Measurements from ENCODE around the gene PLPPR3.

Gene PLPPR3

DNA sequence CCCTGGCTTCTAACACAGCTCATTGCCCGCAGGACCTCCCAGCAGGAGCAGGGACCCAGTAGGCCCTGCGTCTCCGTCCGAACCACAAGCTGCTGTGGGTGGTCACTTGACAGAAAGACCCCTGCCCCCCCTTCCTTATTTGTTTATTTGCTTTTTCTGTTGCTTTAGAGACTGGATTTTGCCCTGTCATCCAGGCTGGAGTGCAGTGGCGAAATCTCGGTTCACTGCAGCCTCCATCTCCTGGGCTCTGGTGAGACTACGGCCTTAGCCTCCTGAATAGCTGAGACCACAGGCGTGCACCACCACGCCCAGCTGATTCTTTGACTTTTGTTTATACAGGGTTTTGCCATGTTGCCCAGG, 32.1 kb downstream of the PLPPR3 start:
- Histone ChIP-seq H3K4me3 (no peak overlapping the region), H3K27me3 (no peaks in the 10 kb centered on the region), H4K20me1 (no peaks in the 10 kb centered on the region), H3K4me1 (peaks cover 33% of the 10 kb centered on the region), H3K4me2 (peak overlapping the region; percentile 82), H3K36me3 (no peaks in the 10 kb centered on the region), H3K9ac (peak overlapping the region; percentile 70), H3K9me3 (no peaks in the 10 kb centered on the region), H3K27ac (peak overlapping the region; percentile 77)
- no peak for TF ChIP-seq Cebpa-rat (IDR thresholded peaks at IDR 0.05)

DNA sequence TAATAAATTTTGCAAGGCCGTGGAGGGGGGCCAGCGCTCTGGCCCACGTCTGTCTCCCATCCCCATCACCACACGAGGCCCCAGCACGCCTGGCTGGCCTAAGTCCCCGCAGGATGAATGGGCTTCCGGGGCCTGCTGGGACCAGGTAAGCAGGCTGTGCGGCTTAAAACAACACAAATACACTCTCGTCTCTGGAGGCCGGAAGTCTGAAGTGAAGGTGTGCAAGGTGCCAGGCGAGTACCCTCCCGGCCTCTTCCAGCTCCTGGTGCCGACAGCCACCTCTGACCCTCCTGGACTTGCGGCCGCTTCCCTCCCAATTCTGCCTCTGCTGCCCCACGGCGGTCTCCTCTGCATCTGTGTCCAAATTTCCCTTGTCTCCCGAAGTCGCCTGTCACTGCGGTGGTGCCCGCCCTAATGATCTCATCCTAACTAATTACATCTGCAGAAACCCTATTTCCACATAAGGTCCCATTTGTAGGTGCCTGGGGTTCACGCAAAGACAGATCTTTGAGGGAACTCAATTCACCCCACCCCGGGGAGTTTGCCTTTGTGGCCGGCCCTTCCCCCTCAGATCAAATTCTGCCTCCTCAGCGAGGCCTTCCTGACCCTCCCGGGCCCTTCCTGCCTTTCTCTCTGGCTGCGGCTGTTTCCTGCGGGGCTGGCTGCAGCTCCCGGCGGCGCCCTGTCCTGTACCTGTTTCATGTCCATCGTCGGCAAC, 32.6 kb downstream of the PLPPR3 start:
- H3K4me1 ChIP-seq, result peaks cover 33% of the 10 kb centered on the region
- no peak overlapping the region for H3K4me3 ChIP-seq
- H4K20me1 ChIP-seq, result no peaks in the 10 kb centered on the region
- peak overlapping the region; percentile 82 for H3K4me2 ChIP-seq
- no peaks in the 10 kb centered on the region for H3K9me3 ChIP-seq
- peak overlapping the region; percentile 77 for H3K27ac ChIP-seq
- no peaks in the 10 kb centered on the region for H3K27me3 ChIP-seq
- H3K36me3 ChIP-seq, result no peaks in the 10 kb centered on the region
- H3K9ac ChIP-seq, result peak overlapping the region; percentile 70
- no peak for TF ChIP-seq Cebpa-rat (IDR thresholded peaks at IDR 0.05)

DNA sequence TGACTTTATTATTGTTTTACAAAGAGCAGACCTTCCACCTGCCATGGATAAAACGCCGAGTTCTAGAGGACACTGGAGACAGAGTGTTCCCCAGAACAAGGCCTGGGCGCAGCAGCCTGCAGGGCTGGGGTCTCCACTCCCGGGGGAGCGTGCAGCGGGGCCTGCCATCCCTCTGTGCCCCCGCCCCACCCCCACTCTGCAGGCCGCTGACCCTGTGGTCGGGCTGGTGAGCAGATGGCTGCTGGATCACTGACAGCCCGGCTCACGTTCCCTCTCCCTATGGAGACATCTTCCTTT, 33.1 kb downstream of the PLPPR3 start:
- peak overlapping the region; percentile 82 for H3K4me2 ChIP-seq
- H3K9ac ChIP-seq, result peak overlapping the region; percentile 70
- H3K9me3 ChIP-seq, result no peaks in the 10 kb centered on the region
- peaks cover 33% of the 10 kb centered on the region for H3K4me1 ChIP-seq
- no peak overlapping the region for H3K4me3 ChIP-seq
- peak overlapping the region; percentile 77 for H3K27ac ChIP-seq
- H4K20me1 ChIP-seq, result no peaks in the 10 kb centered on the region
- no peak for TF ChIP-seq Cebpa-rat (IDR thresholded peaks at IDR 0.05)
- no peaks in the 10 kb centered on the region for H3K27me3 ChIP-seq
- no peaks in the 10 kb centered on the region for H3K36me3 ChIP-seq

DNA sequence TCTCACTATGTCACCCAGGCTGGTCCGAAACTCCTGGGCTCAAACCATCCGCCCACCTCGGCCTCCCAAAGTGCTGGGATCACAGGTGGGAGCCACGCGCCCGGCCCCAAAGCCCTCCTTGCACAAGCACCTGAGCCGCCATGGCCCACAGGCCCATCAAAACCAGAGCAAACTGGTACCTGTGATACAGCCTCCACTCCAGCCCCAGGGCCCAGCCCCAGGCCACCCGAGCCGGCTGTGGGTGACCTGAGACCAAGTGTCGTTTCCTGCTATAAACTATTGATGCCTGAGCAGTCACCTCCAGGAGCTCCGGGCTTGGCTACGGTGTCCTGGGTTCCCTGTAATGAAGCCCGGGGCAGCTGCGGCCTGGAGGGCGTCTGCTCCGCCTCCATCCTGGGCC, 34.2 kb downstream of the PLPPR3 start:
- H3K27ac ChIP-seq, result no peak overlapping the region
- H3K36me3 ChIP-seq, result no peaks in the 10 kb centered on the region
- TF ChIP-seq Cebpa-rat (IDR thresholded peaks at IDR 0.05), result no peak
- H3K27me3 ChIP-seq, result no peaks in the 10 kb centered on the region
- H3K4me3 ChIP-seq, result no peak overlapping the region
- no peak overlapping the region for H3K9ac ChIP-seq
- H4K20me1 ChIP-seq, result no peaks in the 10 kb centered on the region
- peaks cover 32% of the 10 kb centered on the region for H3K4me1 ChIP-seq
- H3K4me2 ChIP-seq, result no peak overlapping the region
- H3K9me3 ChIP-seq, result no peaks in the 10 kb centered on the region

DNA sequence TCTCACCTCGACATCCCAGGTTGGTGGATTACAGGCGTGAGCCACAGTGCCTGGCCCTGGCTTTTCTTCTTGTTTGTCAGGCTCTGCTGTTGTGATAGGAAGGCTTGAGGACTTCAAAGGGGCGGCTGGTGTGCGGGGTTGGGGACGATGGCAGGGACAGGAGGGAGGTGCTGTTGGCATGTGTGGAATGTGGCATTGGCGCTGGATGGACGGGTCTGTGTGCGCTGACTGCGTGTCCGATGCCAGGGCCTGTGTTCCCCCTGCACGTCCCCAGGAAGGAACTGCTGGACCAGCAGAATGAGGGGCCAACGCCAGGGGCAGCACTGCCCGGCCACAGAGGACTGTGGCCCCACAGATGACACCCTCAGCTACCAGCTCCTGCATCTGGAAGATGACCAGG, 37.2 kb downstream of the PLPPR3 start:
- no peaks in the 10 kb centered on the region for H3K36me3 ChIP-seq
- H3K9ac ChIP-seq, result no peak overlapping the region
- H3K27ac ChIP-seq, result no peak overlapping the region
- no peaks in the 10 kb centered on the region for H4K20me1 ChIP-seq
- H3K4me1 ChIP-seq, result peaks cover 11% of the 10 kb centered on the region
- no peaks in the 10 kb centered on the region for H3K9me3 ChIP-seq
- no peak overlapping the region for H3K4me2 ChIP-seq
- H3K4me3 ChIP-seq, result no peak overlapping the region
- no peak for TF ChIP-seq Cebpa-rat (IDR thresholded peaks at IDR 0.05)
- H3K27me3 ChIP-seq, result no peaks in the 10 kb centered on the region

DNA sequence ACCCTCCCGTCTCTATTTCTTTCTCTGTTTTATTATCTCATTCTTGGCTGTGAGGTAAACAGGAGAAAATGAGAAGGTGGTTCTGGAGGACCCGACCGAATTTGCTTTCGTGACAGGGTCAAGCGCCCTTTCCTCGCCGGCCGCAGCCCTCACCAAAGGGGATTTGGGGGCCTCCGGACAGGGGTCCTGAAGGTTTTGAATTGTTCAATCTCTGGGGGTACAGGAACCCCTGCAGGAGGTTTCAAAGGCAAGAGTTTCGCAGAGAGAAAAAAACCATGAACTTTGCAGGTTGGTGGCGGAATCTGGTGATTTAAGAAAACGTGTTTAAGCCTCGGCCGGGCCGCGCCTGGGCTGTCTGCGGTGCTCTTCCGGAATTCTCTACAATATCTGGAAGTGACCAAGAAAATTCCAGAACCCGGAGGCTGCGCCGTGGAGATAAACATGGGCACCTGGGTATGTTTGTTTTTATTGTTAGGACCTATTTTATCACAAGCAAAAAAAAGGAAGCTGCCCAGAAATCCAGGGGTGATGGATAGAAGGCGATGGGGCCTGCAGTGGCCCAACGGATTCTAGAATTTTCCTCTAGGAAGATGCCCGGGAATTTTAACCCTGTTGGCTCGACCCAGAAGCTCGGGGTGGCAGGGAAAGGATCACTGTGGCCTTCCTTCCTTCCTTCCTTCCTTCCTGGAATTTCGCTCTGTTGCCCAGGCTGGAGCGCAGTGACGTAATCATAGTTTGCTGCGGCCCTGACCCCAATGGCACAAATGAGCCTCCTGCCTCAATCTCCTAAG, 38.7 kb downstream of the PLPPR3 start:
- Histone ChIP-seq H3K4me2 (no peak overlapping the region), H3K27me3 (no peaks in the 10 kb centered on the region), H3K9me3 (no peaks in the 10 kb centered on the region), H3K36me3 (no peaks in the 10 kb centered on the region), H3K9ac (no peak overlapping the region), H3K4me3 (no peak overlapping the region), H3K4me1 (no peaks in the 10 kb centered on the region), H3K27ac (no peak overlapping the region), H4K20me1 (no peaks in the 10 kb centered on the region)
- TF ChIP-seq Cebpa-rat (IDR thresholded peaks at IDR 0.05), result no peak

DNA sequence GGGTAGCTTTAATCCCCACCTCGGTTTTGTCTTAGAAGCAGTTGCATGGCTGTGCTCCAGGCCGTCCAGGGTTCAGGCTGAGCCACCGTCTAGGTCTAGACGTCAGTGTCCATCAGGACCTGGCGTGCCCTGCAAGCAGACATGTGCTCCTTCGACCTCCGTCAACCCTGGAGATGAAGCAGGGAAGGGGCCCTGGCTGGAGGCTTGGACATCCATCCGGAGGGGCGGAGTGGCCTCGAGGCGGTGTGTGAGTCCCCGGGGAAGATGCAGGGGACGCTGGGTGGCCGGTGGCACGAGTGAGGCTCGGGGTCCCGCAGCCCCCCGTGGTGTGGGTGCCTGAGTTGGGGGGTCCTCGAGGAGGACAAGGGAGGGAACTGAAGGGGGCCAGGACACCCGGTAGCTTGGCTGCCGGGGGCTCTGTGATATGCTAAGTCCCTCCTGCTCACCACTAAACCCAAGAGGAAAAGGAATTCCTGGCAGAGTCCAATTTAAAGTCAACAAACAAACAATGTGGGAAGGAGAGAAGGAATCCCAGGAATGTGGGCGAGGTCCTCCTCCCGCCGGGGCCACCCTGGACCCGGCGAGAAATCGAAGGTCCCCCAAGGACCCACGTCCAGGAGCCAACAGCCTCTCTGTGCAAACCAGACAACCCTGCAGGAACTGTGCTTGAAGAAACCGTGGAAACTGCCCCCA, 39.4 kb downstream of the PLPPR3 start:
- no peak overlapping the region for H3K9ac ChIP-seq
- no peaks in the 10 kb centered on the region for H4K20me1 ChIP-seq
- no peaks in the 10 kb centered on the region for H3K27me3 ChIP-seq
- no peaks in the 10 kb centered on the region for H3K4me1 ChIP-seq
- H3K4me3 ChIP-seq, result no peak overlapping the region
- TF ChIP-seq Cebpa-rat (IDR thresholded peaks at IDR 0.05), result no peak
- H3K9me3 ChIP-seq, result no peaks in the 10 kb centered on the region
- H3K36me3 ChIP-seq, result no peaks in the 10 kb centered on the region
- H3K27ac ChIP-seq, result no peak overlapping the region
- no peak overlapping the region for H3K4me2 ChIP-seq

DNA sequence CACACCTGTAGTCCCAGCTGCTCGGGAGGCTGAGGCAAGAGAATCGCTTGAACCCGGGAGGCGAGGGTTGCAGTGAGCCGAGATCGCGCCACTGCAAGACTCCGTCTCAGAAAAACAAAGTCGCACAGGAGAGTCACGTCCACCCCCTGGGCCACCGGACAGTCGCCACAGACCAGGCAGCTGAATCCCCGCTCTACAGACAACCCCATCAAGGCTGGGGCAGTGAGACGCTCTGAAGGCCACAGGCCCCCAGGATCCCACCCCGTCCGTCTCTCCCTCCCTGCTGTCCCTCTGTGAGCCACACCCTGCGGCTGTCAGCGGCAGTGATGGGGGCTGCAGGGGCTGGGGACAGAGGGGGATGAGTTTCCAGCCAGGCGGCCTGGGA, 40.0 kb downstream of the PLPPR3 start:
- TF ChIP-seq Cebpa-rat (IDR thresholded peaks at IDR 0.05), result no peak
- H3K4me2 ChIP-seq, result no peak overlapping the region
- H4K20me1 ChIP-seq, result no peaks in the 10 kb centered on the region
- no peak overlapping the region for H3K27ac ChIP-seq
- no peak overlapping the region for H3K4me3 ChIP-seq
- no peak overlapping the region for H3K9ac ChIP-seq
- H3K36me3 ChIP-seq, result no peaks in the 10 kb centered on the region
- no peaks in the 10 kb centered on the region for H3K9me3 ChIP-seq
- no peaks in the 10 kb centered on the region for H3K27me3 ChIP-seq
- H3K4me1 ChIP-seq, result no peaks in the 10 kb centered on the region

DNA sequence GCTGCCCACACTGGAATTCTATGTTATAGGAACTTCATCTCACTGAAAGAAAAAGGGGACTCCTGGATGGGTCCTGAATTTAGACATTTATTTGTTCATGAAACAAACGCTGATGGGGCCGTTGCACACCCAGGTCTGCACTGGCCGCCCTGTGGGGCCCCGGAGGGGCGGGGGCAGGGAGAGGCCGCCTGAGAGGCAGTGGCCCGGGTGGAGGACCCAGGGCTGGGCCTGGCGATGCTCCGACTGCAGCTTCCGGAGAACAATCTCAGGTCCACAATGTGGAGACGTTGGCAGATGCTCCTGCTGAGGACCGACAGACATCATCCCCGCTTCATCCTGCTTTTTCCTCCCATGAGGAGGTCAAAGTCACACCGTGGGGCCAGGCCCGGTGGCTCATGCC, 40.8 kb downstream of the PLPPR3 start:
- TF ChIP-seq Cebpa-rat (IDR thresholded peaks at IDR 0.05), result no peak
- Histone ChIP-seq H3K27me3 (no peaks in the 10 kb centered on the region), H3K4me2 (no peak overlapping the region), H4K20me1 (no peaks in the 10 kb centered on the region), H3K36me3 (no peaks in the 10 kb centered on the region), H3K9ac (no peak overlapping the region), H3K9me3 (no peaks in the 10 kb centered on the region), H3K27ac (no peak overlapping the region), H3K4me3 (no peak overlapping the region), H3K4me1 (no peaks in the 10 kb centered on the region)

All from BLaER1 (cell line).